A549 (cell line): ENCODE measurements around the gene DNAJC8. TPM values are rescaled to one million over a fixed set of nuclear protein-coding genes. Genes with fewer than 3 reads are reported as not detected.

Experiments used
- ATAC-seq, 2 experiments: fragments of 200-7000 bp in 1 of 2; fragments of >200 bp in 1 of 2; cut with Nextera tagmentation in 1 of 2; cut with Tn5 transposase in 1 of 2; 3 replicates each; pipeline versions ENCODE4 v1.8.0 to v1.9.1; 2018 to 2020; ENCODE audit warnings: mild to moderate bottlenecking in 1 of 2, moderate library complexity in 1 of 2
- CTCF ChIA-PET: fragments of 300-600 bp; sonication (Branson Sonifier 250); formaldehyde crosslinking; extraction: SDS; loops from one replicate; lab custom pipeline; 2021; ENCODE audit warnings: antibody characterized with exemption, inconsistent platforms; lab: Yijun Ruan, JAX
- POLR2A ChIA-PET: fragments of 350-600 bp; formaldehyde crosslinking; extraction: SDS; loops from one replicate; lab custom pipeline; 2021; ENCODE audit warnings: antibody characterized with exemption, inconsistent platforms; lab: Yijun Ruan, JAX
- DNase-seq, 2 experiments: peaks; one replicate each; pipeline versions ENCODE4 v3.0.0 to v3.0.0-alpha.2; 2011 to 2016; ENCODE audit warnings: low read depth in 1 of 2, low spot score in 1 of 2
- FAIRE-seq: peaks from 2 replicates; lab custom pipeline; 2011; peaks lifted over from hg19 to GRCh38; lab: Jason Lieb, UNC
- H3K27ac ChIP-seq, 2 experiments: fragments of >200 bp; sonication (Bioruptor Twin); formaldehyde crosslinking; 3 replicates each; pipeline ENCODE4 v1.5.1; 2016 to 2017
- H3K4me1 ChIP-seq: fragments of >200 bp; sonication (Bioruptor Twin); formaldehyde crosslinking; 3 replicates; pipeline ENCODE4 v1.6.1; 2016
- H3K4me2 ChIP-seq: fragments of >200 bp; sonication (Bioruptor Twin); formaldehyde crosslinking; 3 replicates; pipeline ENCODE4 v1.6.1; 2016
- H3K4me3 ChIP-seq: fragments of >200 bp; sonication (Bioruptor Twin); formaldehyde crosslinking; 3 replicates; pipeline ENCODE4 v1.5.1; 2016
- H3K9me3 ChIP-seq: fragments of >200 bp; sonication (Bioruptor Twin); formaldehyde crosslinking; 3 replicates; pipeline ENCODE4 v1.6.1; 2016
- BHLHE40 ChIP-seq: IDR thresholded peaks from 2 replicates; pipeline ENCODE4 v1.6.1; 2012; ENCODE audit warnings: low read depth, low read length, inconsistent platforms
- CEBPB ChIP-seq, 2 experiments: fragments of >200 bp in 1 of 2; sonication (Bioruptor Twin) in 1 of 2; formaldehyde crosslinking in 1 of 2; IDR thresholded peaks; 2 replicates each; pipeline ENCODE4 v1.6.1; 2012 to 2016
- CHD2 ChIP-seq: fragments of 150-350 bp; IDR thresholded peaks from 2 replicates; pipeline ENCODE4 v1.6.1; 2014; ENCODE audit warnings: low read length; ENCODE audit not compliant: partially characterized antibody
- CHD4 ChIP-seq: fragments of 200-600 bp; sonication (generic); IDR thresholded peaks from 2 replicates; pipeline ENCODE4 v1.6.1; 2016; ENCODE audit warnings: antibody characterized with exemption, mild to moderate bottlenecking, borderline replicate concordance
- EHMT2 ChIP-seq: fragments of 200-600 bp; sonication (generic); IDR thresholded peaks from 2 replicates; pipeline ENCODE4 v1.6.1; 2016; ENCODE audit warnings: antibody characterized with exemption, low read depth, mild to moderate bottlenecking, moderate library complexity
- FOSL2 ChIP-seq, 2 experiments: fragments of 450-650 bp in 1 of 2; fragments of >200 bp in 1 of 2; sonication (Bioruptor Twin) in 1 of 2; formaldehyde crosslinking; IDR thresholded peaks; 2 replicates each; pipeline versions ENCODE4 v1.5.0 to v1.6.1; 2016 to 2020; ENCODE audit warnings: mild to moderate bottlenecking in 1 of 2, moderate library complexity in 1 of 2
- FOXS1 ChIP-seq: fragments of 250-450 bp; sonication (Bioruptor Pico); IDR thresholded peaks from 2 replicates; pipeline ENCODE4 v1.5.0; 2020; ENCODE audit warnings: mild to moderate bottlenecking, moderate library complexity
- HEYL ChIP-seq: fragments of 250-450 bp; sonication (Bioruptor Pico); IDR thresholded peaks from 2 replicates; pipeline ENCODE4 v1.8.0; 2021; ENCODE audit warnings: mild to moderate bottlenecking, moderate library complexity
- HOXA7 ChIP-seq: fragments of 250-450 bp; sonication (Bioruptor Pico); IDR thresholded peaks from 2 replicates; pipeline ENCODE4 v1.5.0; 2020; ENCODE audit warnings: mild to moderate bottlenecking, moderate library complexity
- HOXB5 ChIP-seq: fragments of 250-450 bp; sonication (Bioruptor Pico); IDR thresholded peaks from 2 replicates; pipeline ENCODE4 v1.5.0; 2020; ENCODE audit warnings: mild to moderate bottlenecking, moderate library complexity
- JUN ChIP-seq, 2 experiments: fragments of >200 bp; sonication (Bioruptor Twin); formaldehyde crosslinking; IDR thresholded peaks; 2 replicates in 1 of 2; 3 replicates in 1 of 2; pipeline ENCODE4 v1.6.1; 2016 to 2017
- KDM1A ChIP-seq: fragments of 200-600 bp; sonication (generic); IDR thresholded peaks from 2 replicates; pipeline ENCODE4 v1.6.1; 2016; ENCODE audit warnings: low read depth, mild to moderate bottlenecking
- MAFK ChIP-seq: fragments of 450-650 bp; IDR thresholded peaks from 2 replicates; pipeline ENCODE4 v1.6.1; 2014; ENCODE audit not compliant: partially characterized antibody
- NPAS2 ChIP-seq: fragments of 250-450 bp; sonication (Bioruptor Pico); IDR thresholded peaks from 2 replicates; pipeline ENCODE4 v1.8.0; 2022; ENCODE audit warnings: mild to moderate bottlenecking, moderate library complexity, borderline replicate concordance
- POLR2A ChIP-seq: IDR thresholded peaks from 2 replicates; pipeline ENCODE4 v1.6.1; 2012; ENCODE audit warnings: mild to moderate bottlenecking, low read length
- POLR2AphosphoS2 ChIP-seq: conservative IDR thresholded peaks from 2 replicates; pipeline ENCODE4 v1.6.1; 2012; ENCODE audit warnings: low read length, improper control_type of control experiment, inconsistent platforms
- RAD21 ChIP-seq, 2 experiments: fragments of >200 bp in 1 of 2; sonication (Bioruptor Twin) in 1 of 2; formaldehyde crosslinking in 1 of 2; IDR thresholded peaks in 1 of 2; conservative IDR thresholded peaks in 1 of 2; 2 replicates in 1 of 2; 3 replicates in 1 of 2; pipeline ENCODE4 v1.6.1; 2012 to 2018; ENCODE audit warnings: inconsistent platforms in 1 of 2
- RNF2 ChIP-seq: fragments of 200-600 bp; sonication (generic); IDR thresholded peaks from 2 replicates; pipeline ENCODE4 v1.6.1; 2016; ENCODE audit warnings: low read depth, mild to moderate bottlenecking, antibody characterized with exemption, moderate library complexity, borderline replicate concordance
- ZFP36 ChIP-seq: fragments of 450-650 bp; IDR thresholded peaks from 2 replicates; pipeline ENCODE4 v1.6.1; 2014; ENCODE audit warnings: borderline replicate concordance; ENCODE audit not compliant: partially characterized antibody
- ZNF302 ChIP-seq: fragments of 250-450 bp; sonication (Bioruptor Pico); IDR thresholded peaks from 2 replicates; pipeline ENCODE4 v1.9.0; 2021; ENCODE audit warnings: inconsistent platforms, mild to moderate bottlenecking, moderate library complexity
- WGBS: methylation state at CpG from one replicate; pipeline ENCODE4 v1.1.6; 2017; ENCODE audit errors: missing lambda C conversion rate; 5-methylcytosine and 5-hydroxymethylcytosine counted together
- polyA plus RNA-seq, 4 experiments: library from polyadenylated mRNA; depleted of rRNA in 3 of 4; stranded (reverse); fragments of >200 nt; fragmentation: RNase III in 1 of 4; extraction: RNeasy Plus Mini Kit Qiagen cat#74134 plus additional on column Dnase treatment in 1 of 4; gene quantifications; 2 replicates in 3 of 4; 3 replicates in 1 of 4; pipeline ENCODE4 v1.2.3, GENCODE V29; 2011 to 2017
- TF ChIP-seq, protein P1 (sequence below): IDR thresholded peaks from 2 replicates; pipeline ENCODE4 v1.6.1; 2012
- TF ChIP-seq, protein P2 (sequence below): fragments of 250-450 bp; sonication (Bioruptor Pico); IDR thresholded peaks from 2 replicates; pipeline ENCODE4 v1.5.0; 2021; ENCODE audit warnings: mild to moderate bottlenecking, moderate library complexity, borderline replicate concordance
- TF ChIP-seq, protein P3 (sequence below): fragments of 450-650 bp; IDR thresholded peaks from 2 replicates; pipeline ENCODE4 v1.6.1; 2014; ENCODE audit warnings: antibody characterized with exemption

DNAJC8 gene
- polyA plus RNA-seq, 2 of the 4 experiments (the other 2 are of a cell fraction), result 87.3 to 93.7 TPM

DNA sequence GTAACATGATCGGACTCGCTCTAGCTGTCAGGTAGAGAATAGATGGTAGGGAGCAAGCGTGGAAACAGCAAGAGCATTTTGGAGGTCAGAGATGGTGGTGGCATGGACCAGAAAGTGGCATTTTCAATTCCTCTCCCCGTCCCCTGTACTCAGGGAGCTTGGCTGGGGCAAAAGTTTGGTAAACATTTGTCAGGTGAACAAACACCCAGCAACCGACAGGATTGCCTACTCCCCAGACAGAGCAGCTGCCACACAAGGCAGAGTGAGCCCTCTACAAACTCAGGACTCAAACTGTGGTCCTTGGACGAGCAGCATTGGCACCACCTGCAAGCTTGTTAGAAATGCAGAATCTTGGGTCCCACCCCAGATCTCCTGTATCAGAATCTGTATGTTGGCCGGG lies 70.7 kb downstream of the DNAJC8 start:
- TF ChIP-seq POLR2A (no peak), MAFK (no peak), POLR2AphosphoS2 (no peak), CEBPB (IDR thresholded peaks at IDR 0.05) (no peak), NPAS2 (CRISPR knock-in tag) (no peak), ZNF302 (CRISPR knock-in tag) (no peak), BHLHE40 (no peak), KDM1A (no peak), CHD2 (no peak), CHD4 (no peak)
- TF ChIP-seq, protein P1, sequence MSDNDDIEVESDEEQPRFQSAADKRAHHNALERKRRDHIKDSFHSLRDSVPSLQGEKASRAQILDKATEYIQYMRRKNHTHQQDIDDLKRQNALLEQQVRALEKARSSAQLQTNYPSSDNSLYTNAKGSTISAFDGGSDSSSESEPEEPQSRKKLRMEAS, result no peak
- Histone ChIP-seq H3K4me2 (no peak overlapping the region), H3K4me1 (no peaks in the 10 kb centered on the region), H3K9me3 (no peaks in the 10 kb centered on the region), H3K4me3 (no peak overlapping the region), H3K27ac (no peak overlapping the region)
- ATAC-seq, result no peak
- no peak for FAIRE-seq
- no peak for DNase-seq
- ChIA-PET CTCF (interaction anchor here (0.7 to 1.2 kb wide), 3 partner anchors 50 to 264 kb away, joined by 3 to 4 read pairs (median 3); no protein-coding TSS in a partner anchor), POLR2A (no interaction called here)
- 73% methylated on average over 7 of the region's 7 CpGs for WGBS

DNA sequence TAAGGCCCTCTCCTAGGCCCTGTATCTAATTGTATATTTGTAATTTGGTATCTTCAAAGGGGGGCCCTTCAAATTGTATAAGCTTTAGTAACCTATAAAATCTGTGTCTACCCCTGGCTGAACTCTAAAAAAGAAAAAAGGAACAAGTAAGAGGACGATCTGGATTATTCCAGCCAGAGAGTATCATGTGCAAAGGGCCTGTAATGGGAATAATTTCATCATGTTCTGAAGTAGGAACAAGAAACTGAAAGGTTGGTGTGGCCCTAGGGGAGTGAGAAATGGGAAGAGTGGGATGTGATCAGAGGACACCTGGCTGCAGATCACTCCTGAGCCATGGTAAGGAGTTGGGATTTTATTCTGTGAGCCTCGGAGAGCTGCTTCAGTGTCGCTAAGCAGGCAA lies 71.1 kb downstream of the DNAJC8 start:
- no peak for FAIRE-seq
- ChIA-PET POLR2A (no interaction called here), CTCF (interaction anchor here (1.0 to 1.2 kb wide), 2 partner anchors 49 to 72 kb away, joined by 3 to 4 read pairs; no protein-coding TSS in a partner anchor)

DNA sequence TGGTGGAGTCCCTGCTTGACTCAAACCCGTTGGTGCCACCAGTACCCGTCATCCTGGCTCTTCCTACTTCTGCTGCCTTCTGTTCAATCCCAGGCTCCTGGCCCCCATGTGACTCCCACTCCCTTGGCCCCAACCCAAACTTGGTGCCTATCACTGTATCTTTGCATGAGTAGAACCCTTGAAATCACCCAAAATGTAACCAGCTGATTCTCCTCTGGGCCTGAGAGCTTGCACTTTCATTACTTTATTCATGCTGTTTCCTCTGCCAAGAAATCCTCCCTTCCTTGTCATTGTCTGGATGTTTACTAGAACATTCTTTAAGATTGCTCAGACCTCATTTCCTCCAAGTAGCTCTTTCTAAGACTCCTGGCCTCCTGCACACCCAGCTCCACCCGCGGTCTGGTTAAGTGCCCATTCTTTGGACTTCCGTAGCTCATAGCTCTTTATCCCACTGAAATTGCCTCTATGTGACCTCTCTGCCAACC lies 72.0 kb downstream of the DNAJC8 start:
- FAIRE-seq (no peak), ATAC-seq (no peak), DNase-seq (no peak)
- TF ChIP-seq, protein P2, sequence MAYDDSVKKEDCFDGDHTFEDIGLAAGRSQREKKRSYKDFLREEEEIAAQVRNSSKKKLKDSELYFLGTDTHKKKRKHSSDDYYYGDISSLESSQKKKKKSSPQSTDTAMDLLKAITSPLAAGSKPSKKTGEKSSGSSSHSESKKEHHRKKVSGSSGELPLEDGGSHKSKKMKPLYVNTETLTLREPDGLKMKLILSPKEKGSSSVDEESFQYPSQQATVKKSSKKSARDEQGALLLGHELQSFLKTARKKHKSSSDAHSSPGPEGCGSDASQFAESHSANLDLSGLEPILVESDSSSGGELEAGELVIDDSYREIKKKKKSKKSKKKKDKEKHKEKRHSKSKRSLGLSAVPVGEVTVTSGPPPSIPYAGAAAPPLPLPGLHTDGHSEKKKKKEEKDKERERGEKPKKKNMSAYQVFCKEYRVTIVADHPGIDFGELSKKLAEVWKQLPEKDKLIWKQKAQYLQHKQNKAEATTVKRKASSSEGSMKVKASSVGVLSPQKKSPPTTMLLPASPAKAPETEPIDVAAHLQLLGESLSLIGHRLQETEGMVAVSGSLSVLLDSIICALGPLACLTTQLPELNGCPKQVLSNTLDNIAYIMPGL (CRISPR knock-in tag), result no peak
- TF ChIP-seq ZFP36, result no peak
- no peak for TF ChIP-seq RAD21 (conservative IDR thresholded peaks at IDR 0.05 in 1 of 2, IDR thresholded peaks at IDR 0.05 in 1 of 2)
- TF ChIP-seq, protein P3, sequence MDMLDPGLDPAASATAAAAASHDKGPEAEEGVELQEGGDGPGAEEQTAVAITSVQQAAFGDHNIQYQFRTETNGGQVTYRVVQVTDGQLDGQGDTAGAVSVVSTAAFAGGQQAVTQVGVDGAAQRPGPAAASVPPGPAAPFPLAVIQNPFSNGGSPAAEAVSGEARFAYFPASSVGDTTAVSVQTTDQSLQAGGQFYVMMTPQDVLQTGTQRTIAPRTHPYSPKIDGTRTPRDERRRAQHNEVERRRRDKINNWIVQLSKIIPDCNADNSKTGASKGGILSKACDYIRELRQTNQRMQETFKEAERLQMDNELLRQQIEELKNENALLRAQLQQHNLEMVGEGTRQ, result no peak
- no peak for TF ChIP-seq POLR2AphosphoS2
- TF ChIP-seq FOSL2 (IDR thresholded peaks at IDR 0.05), result no peak
- no peak for TF ChIP-seq FOSL2 (CRISPR knock-in tag; IDR thresholded peaks at IDR 0.05)
- TF ChIP-seq JUN (IDR thresholded peaks at IDR 0.05), result no peak
- no peak for TF ChIP-seq HEYL (CRISPR knock-in tag)
- TF ChIP-seq FOXS1 (CRISPR knock-in tag), result no peak
- TF ChIP-seq BHLHE40, result no peak
- CTCF ChIA-PET, result interaction anchor here (0.6 to 0.8 kb wide), 4 partner anchors 17 to 491 kb away, joined by 3 read pairs; no protein-coding TSS in a partner anchor
- H3K9me3 ChIP-seq, result no peaks in the 10 kb centered on the region
- no peak overlapping the region for H3K4me3 ChIP-seq
- no peak overlapping the region for H3K4me2 ChIP-seq
- H3K4me1 ChIP-seq, result no peaks in the 10 kb centered on the region
- POLR2A ChIA-PET, result no interaction called here
- WGBS, result 91% methylated on average over 5 of the region's 5 CpGs
- H3K27ac ChIP-seq, result no peak overlapping the region

More for the DNA sequence above, 71.1 kb downstream of the DNAJC8 start:
- H3K27ac ChIP-seq, result no peak overlapping the region
- no peak for TF ChIP-seq RNF2
- no peak for TF ChIP-seq EHMT2
- no peak for TF ChIP-seq HOXB5
- TF ChIP-seq HOXA7 (CRISPR knock-in tag), result no peak
- no peak overlapping the region for H3K4me3 ChIP-seq
- H3K4me2 ChIP-seq, result no peak overlapping the region
- DNase-seq (no peak), ATAC-seq (no peak)
- no peaks in the 10 kb centered on the region for H3K4me1 ChIP-seq
- WGBS, result 85% methylated on average over 3 of the region's 3 CpGs
- H3K9me3 ChIP-seq, result no peaks in the 10 kb centered on the region
